Diencephalon (tissue), 1 donor: ENCODE results near the gene POLR1E. TPM values are rescaled to one million over a fixed set of nuclear protein-coding genes. Genes with fewer than 3 reads are reported as not detected.

Experiments
- total RNA-seq: library from RNA; depleted of rRNA; stranded (reverse); fragments of >200 nt; gene quantifications from one replicate; pipeline ENCODE4 v1.2.3, GENCODE V29; 2014

POLR1E gene
- 32.8 TPM for total RNA-seq

GRCh38 chr9:37485389-37486255 lies at the start of gene POLR1E:
Gene POLR1E (plus strand): TSS chr9:37485948. CDS start chr9:37486048, 100 bp downstream.

DNA sequence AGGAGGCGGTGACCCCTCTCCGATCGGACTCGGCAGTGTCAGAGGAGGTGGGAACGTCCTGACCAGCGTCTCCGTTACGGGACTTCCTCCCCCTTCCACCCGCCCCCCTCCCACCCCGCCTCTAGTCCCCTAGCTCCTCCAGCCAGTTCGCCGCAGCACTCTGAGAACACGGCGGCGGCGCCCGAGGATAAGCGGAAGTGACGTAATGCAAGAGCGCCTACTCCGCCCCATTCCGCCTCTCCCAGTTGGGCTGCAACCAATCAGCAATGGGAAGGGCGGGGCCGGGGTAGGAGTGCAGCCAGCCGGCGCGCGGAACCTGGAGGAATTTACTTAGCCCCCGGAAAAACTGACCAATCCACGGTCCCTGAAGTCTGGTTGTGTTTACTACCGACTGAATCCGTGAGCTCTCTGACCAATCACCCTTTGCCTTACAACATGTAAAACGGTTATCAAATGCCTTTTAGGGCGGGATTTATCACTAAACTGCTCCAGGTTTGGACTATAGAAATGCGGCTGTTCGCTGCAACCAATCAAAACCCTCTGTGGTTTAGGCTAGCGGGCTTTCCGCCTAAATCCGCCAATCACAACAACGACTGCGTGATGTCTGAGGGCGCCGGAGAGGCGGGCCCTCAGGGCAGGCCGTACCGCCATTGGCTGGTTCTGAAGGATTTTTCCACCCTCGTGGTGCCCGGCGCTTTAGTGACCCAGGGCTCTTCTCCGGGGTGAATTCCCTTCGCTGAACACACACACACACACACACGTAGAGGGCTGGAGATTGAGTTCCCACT lies 20.3 kb upstream of the POLR1E start, which contains the start of gene ZBTB5:
Gene ZBTB5 (minus strand): TSS at position 202 of the 788 bp plus-strand sequence. CDS start 22,899 bp downstream, outside the sequence.

Other genes starting within 250 kb of the POLR1E start
- gene GRHPR, start 63.3 kb upstream of the POLR1E start, total RNA-seq = 73.1 TPM
- gene ZBTB5, start 20.5 kb upstream of the POLR1E start, total RNA-seq = 19.6 TPM
- gene FBXO10, start 90.4 kb downstream of the POLR1E start, total RNA-seq = 13.6 TPM
- 78.2 TPM for gene TOMM5, start 106.6 kb downstream of the POLR1E start, total RNA-seq
- gene FRMPD1, start 165.0 kb downstream of the POLR1E start, total RNA-seq = 3.0 TPM